GM12878 (cell line): ENCODE measurements around the gene VCX2. TPM values are rescaled to one million over a fixed set of nuclear protein-coding genes. Genes with fewer than 3 reads are reported as not detected.

Experiments
- ATAC-seq: fragments of 200-7000 bp; cut with Tn5 transposase; 3 replicates; pipeline ENCODE4 v1.9.1; 2020; ENCODE audit warnings: mild to moderate bottlenecking, moderate library complexity
- BruUV-seq: library from RNA; stranded (reverse); fragments of 400-500 nt; replicated peaks from 2 replicates; lab custom pipeline; 2021; lab: Mats Ljungman, UMichigan
- CTCF ChIA-PET: fragments of 300-600 bp; sonication (Branson Sonifier 250); formaldehyde crosslinking; extraction: SDS; loops from one replicate; lab custom pipeline; 2021; ENCODE audit warnings: inconsistent platforms; lab: Yijun Ruan, JAX
- POLR2A ChIA-PET: fragments of 350-600 bp; formaldehyde crosslinking; extraction: SDS; loops from one replicate; lab custom pipeline; 2021; ENCODE audit warnings: inconsistent platforms; lab: Charles Lee
- RAD21 ChIA-PET: fragments of 300-600 bp; sonication (Branson Sonifier 250); formaldehyde crosslinking; loops from one replicate; lab custom pipeline; 2023; ENCODE audit warnings: antibody characterized with exemption; ENCODE audit not compliant: unreplicated experiment; lab: Charles Lee
- SMC1A ChIA-PET: fragments of 300-600 bp; sonication (Branson Sonifier 250); formaldehyde crosslinking; loops from one replicate; lab custom pipeline; 2023; ENCODE audit not compliant: unreplicated experiment, uncharacterized antibody; lab: Charles Lee
- DNase-seq: peaks from one replicate; pipeline ENCODE4 v3.0.0-alpha.2; 2011; ENCODE audit warnings: low read depth, low spot score
- FAIRE-seq: peaks from 3 replicates; lab custom pipeline; 2011; peaks lifted over from hg19 to GRCh38; lab: Jason Lieb, UNC
- H2AFZ ChIP-seq: 2 replicates; pipeline ENCODE4 v1.6.0; 2011; ENCODE audit warnings: low read depth, low read length, control low read depth; ENCODE audit not compliant: control insufficient read depth
- H3K27ac ChIP-seq: 2 replicates; pipeline ENCODE4 v1.5.1; 2011; ENCODE audit warnings: control low read depth; ENCODE audit not compliant: control insufficient read depth, insufficient read depth
- H3K27me3 ChIP-seq, 2 experiments: replicated peaks in 1 of 2; 2 replicates each; pipeline versions ENCODE4 v1.6.0 to v1.6.1; 2011; ENCODE audit warnings: low read length in 1 of 2; ENCODE audit not compliant: control insufficient read depth in 2 of 2, insufficient read depth in 2 of 2
- H3K36me3 ChIP-seq, 2 experiments: 2 replicates each; pipeline ENCODE4 v1.5.1; 2011; ENCODE audit warnings: low read length in 1 of 2; ENCODE audit not compliant: control insufficient read depth in 2 of 2, insufficient read depth in 2 of 2
- H3K4me1 ChIP-seq: 2 replicates; pipeline ENCODE4 v1.6.1; 2011; ENCODE audit warnings: mild to moderate bottlenecking, low read length, moderate library complexity, mixed read lengths; ENCODE audit not compliant: control insufficient read depth, insufficient read depth
- H3K4me2 ChIP-seq: 2 replicates; pipeline ENCODE4 v1.6.0; 2011; ENCODE audit warnings: control low read depth; ENCODE audit not compliant: control insufficient read depth, insufficient read depth
- H3K4me3 ChIP-seq: fragments of 200-600 bp; sonication (generic); 2 replicates; pipeline ENCODE4 v1.5.1; 2016
- H3K79me2 ChIP-seq: 2 replicates; pipeline ENCODE4 v1.6.0; 2011; ENCODE audit warnings: low read length; ENCODE audit not compliant: control insufficient read depth, insufficient read depth
- H3K9ac ChIP-seq: 2 replicates; pipeline ENCODE4 v1.8.0; 2011; ENCODE audit warnings: low read length, control low read depth, mixed read lengths; ENCODE audit not compliant: control insufficient read depth, insufficient read depth
- H3K9me3 ChIP-seq: replicated peaks from 3 replicates; pipeline ENCODE4 v1.5.1; 2011; ENCODE audit warnings: mild to moderate bottlenecking, low read length; ENCODE audit not compliant: control insufficient read depth, insufficient read depth
- H4K20me1 ChIP-seq: 2 replicates; pipeline ENCODE4 v1.6.0; 2011; ENCODE audit not compliant: control insufficient read depth, insufficient read depth
- ATF2 ChIP-seq: IDR thresholded peaks from 2 replicates; pipeline ENCODE4 v1.6.1; 2012; ENCODE audit warnings: low read length, inconsistent platforms
- BCL11A ChIP-seq: IDR thresholded peaks from 2 replicates; pipeline ENCODE4 v1.6.1; 2011; ENCODE audit warnings: low read depth, low read length
- CREM ChIP-seq: IDR thresholded peaks from 2 replicates; pipeline ENCODE4 v1.6.1; 2014; ENCODE audit warnings: antibody characterized with exemption, low read depth
- CTCF ChIP-seq, 3 experiments: IDR thresholded peaks in 2 of 3; conservative IDR thresholded peaks in 1 of 3; 2 replicates each; pipeline ENCODE4 v1.5.1; 2011; ENCODE audit warnings: low read depth in 3 of 3, low read length in 3 of 3, mild to moderate bottlenecking in 3 of 3, control low read depth in 2 of 3, moderate library complexity in 2 of 3, inconsistent platforms in 1 of 3, mixed read lengths in 1 of 3; ENCODE audit not compliant: control insufficient read depth in 2 of 3, insufficient read depth in 1 of 3; ENCODE audit errors: extremely low read depth in 1 of 3
- DPF2 ChIP-seq: fragments of 450-650 bp; IDR thresholded peaks from 2 replicates; pipeline ENCODE4 v1.6.1; 2017; ENCODE audit warnings: mild to moderate bottlenecking
- MEF2B ChIP-seq: fragments of 450-650 bp; IDR thresholded peaks from 2 replicates; pipeline ENCODE4 v1.6.1; 2018; ENCODE audit warnings: mild to moderate bottlenecking, moderate library complexity; ENCODE audit not compliant: partially characterized antibody, poor library complexity, severe bottlenecking
- NR2C1 ChIP-seq: fragments of 450-650 bp; IDR thresholded peaks from 2 replicates; pipeline ENCODE4 v1.6.1; 2017; ENCODE audit warnings: antibody characterized with exemption, mild to moderate bottlenecking, moderate library complexity
- PAX8 ChIP-seq: fragments of 450-650 bp; IDR thresholded peaks from 2 replicates; pipeline ENCODE4 v1.6.1; 2017; ENCODE audit warnings: mild to moderate bottlenecking, moderate library complexity
- SRF ChIP-seq, 2 experiments: IDR thresholded peaks; 2 replicates each; pipeline ENCODE4 v1.6.1; 2011; ENCODE audit warnings: low read depth in 2 of 2, low read length in 2 of 2, mild to moderate bottlenecking in 1 of 2, moderate library complexity in 1 of 2
- ZNF217 ChIP-seq: fragments of 450-650 bp; IDR thresholded peaks from 2 replicates; pipeline ENCODE4 v1.6.1; 2017; ENCODE audit warnings: antibody characterized with exemption, mild to moderate bottlenecking
- WGBS: methylation state at CpG from one replicate; pipeline ENCODE4 v1.1.6; 2016; ENCODE audit warnings: low lambda C conversion rate; ENCODE audit not compliant: insufficient replicate concordance, insufficient coverage; ENCODE audit errors: missing lambda C conversion rate; 5-methylcytosine and 5-hydroxymethylcytosine counted together
- in situ Hi-C: fragments of 300-500 bp; cut with MboI; formaldehyde crosslinking; loops from 9 replicates; pipeline ENCODE4 v1.14.3; 2018; ENCODE audit warnings: mixed read lengths
- intact Hi-C: fragments of 100-400 bp; cut with micrococcal nuclease; formaldehyde crosslinking; loops from one replicate; pipeline ENCODE4 v1.14.2; 2022; ENCODE audit not compliant: unreplicated experiment
- polyA plus RNA-seq, 11 experiments: library from polyadenylated mRNA; depleted of rRNA in 4 of 11; unstranded in 6 of 11; stranded (reverse) in 5 of 11; fragments of >200 nt; fragmentation: Nextera tagmentation in 4 of 11; fragmentation: Illumina TruSeq in 1 of 11; extraction: Ambion mirVana in 4 of 11; extraction: Trizol in 1 of 11; gene quantifications; 1 replicate in 1 of 11; 2 replicates in 10 of 11; pipeline versions ENCODE4 v1.2.1 to v1.2.3, GENCODE V29; 2011 to 2016; ENCODE audit warnings: inconsistent platforms in 2 of 11, missing spikeins in 2 of 11, low read depth in 1 of 11
- total RNA-seq, 4 experiments: library from RNA; depleted of rRNA in 3 of 4; stranded (reverse); fragments of >200 nt in 3 of 4; fragmentation: Illumina TruSeq in 1 of 4; extraction: Trizol in 1 of 4; gene quantifications; 2 replicates each; pipeline versions ENCODE4 v1.2.1 to v1.2.3, GENCODE V29; 2013 to 2021

Gene VCX2
- total and polyA plus RNA-seq, 10 of the 15 experiments (the other 5 are each of a cell fraction or from before 2014, with no cell fraction given), result not detected

- FAIRE-seq, result no peak
These were observed 31.4 kb downstream of the VCX2 start for GRCh38 chrX:8139716-8140115.

GRCh38 chrX:8138252-8138651, 32.8 kb downstream of the VCX2 start:
- RAD21 ChIA-PET, result no interaction called here
- in situ Hi-C loops (no loop called here), intact Hi-C loops (no loop called here)
- 42% methylated on average over 5 of the region's 5 CpGs for WGBS
- Histone ChIP-seq H3K27me3 (no peaks in the 10 kb centered on the region), H3K9ac (no peak overlapping the region), H3K4me2 (no peak overlapping the region), H4K20me1 (no peaks in the 10 kb centered on the region), H3K36me3 (no peaks in the 10 kb centered on the region), H3K9me3 (no peaks in the 10 kb centered on the region; the same call in 2 of the 3 replicates), H3K4me3 (no peak overlapping the region), H3K27ac (no peak overlapping the region), H3K4me1 (no peaks in the 10 kb centered on the region), H3K79me2 (no peaks in the 10 kb centered on the region), H2AFZ (no peak overlapping the region)
- CTCF ChIA-PET, result no interaction called here
- DNase-seq (no peak), FAIRE-seq (no peak), ATAC-seq (peak; percentile 59; the same call in 2 of the 3 replicates)
- BruUV-seq, result no TSS peak
- TF ChIP-seq NR2C1 (no peak), CTCF (IDR thresholded peaks at IDR 0.05 in 2 of 3, conservative IDR thresholded peaks at IDR 0.05 in 1 of 3; ENCODE audit: control insufficient read depth in 2 of 3, extremely low read depth in 1 of 3, insufficient read depth in 1 of 3, low read depth in 3 of 3, low read length in 3 of 3) (no peak), SRF (IDR thresholded peaks at IDR 0.05; ENCODE audit: low read depth in 2 of 2, low read length in 2 of 2) (no peak)
- SMC1A ChIA-PET, result no interaction called here
- POLR2A ChIA-PET, result no interaction called here

More at GRCh38 chrX:8139716-8140115, 31.4 kb downstream of the VCX2 start:
- Histone ChIP-seq H3K36me3 (no peaks in the 10 kb centered on the region), H4K20me1 (no peaks in the 10 kb centered on the region), H2AFZ (no peak overlapping the region), H3K9ac (no peak overlapping the region), H3K79me2 (no peaks in the 10 kb centered on the region), H3K4me2 (no peak overlapping the region), H3K4me1 (no peaks in the 10 kb centered on the region), H3K4me3 (no peak overlapping the region), H3K9me3 (no peaks in the 10 kb centered on the region), H3K27me3 (no peaks in the 10 kb centered on the region), H3K27ac (no peak overlapping the region)
- no TSS peak for BruUV-seq
- POLR2A ChIA-PET, result no interaction called here
- WGBS, result 24% methylated on average over 4 of the region's 4 CpGs
- intact Hi-C loops, result no loop called here
- CTCF ChIA-PET, result no interaction called here
- ATAC-seq (no peak), DNase-seq (no peak)
- no peak for TF ChIP-seq DPF2
- TF ChIP-seq ATF2, result no peak
- TF ChIP-seq MEF2B, result no peak
- no peak for TF ChIP-seq PAX8
- TF ChIP-seq CREM, result no peak
- TF ChIP-seq BCL11A, result no peak
- TF ChIP-seq ZNF217, result no peak
- SMC1A ChIA-PET, result no interaction called here
- in situ Hi-C loops, result no loop called here
- RAD21 ChIA-PET, result no interaction called here
